Stimulated activated CD8-positive, alpha-beta memory T cell treated with anti-CD3 and anti-CD28 coated beads, Interleukin-12 subunit alpha, Interleukin-12 subunit beta, amount 100 ng/mL, for 4 hours (primary cell): ENCODE results near the gene GJA9.
"Not testable (repeated sequence)": the region's sequence is repeated elsewhere in the genome, so short reads cannot be mapped to it uniquely, and the experiment has no call there.

Source experiments
- DNase-seq: peaks from one replicate; pipeline ENCODE4 v3.0.0-alpha.2; 2020; ENCODE audit warnings: low read depth

GJA9 gene

GRCh38 chr1:38881487-38881886, at the start of gene GJA9:
GJA9 (minus strand) TSS chr1:38881587; CDS start chr1:38876098, 5,489 bp downstream.
- no peak for DNase-seq

- DNase-seq: no peak
Measured at GRCh38 chr1:38929476-38929875, 48.1 kb upstream of the GJA9 start.

GRCh38 chr1:38929054-38929453, 47.7 kb upstream of the GJA9 start:
- DNase-seq: no peak

- DNase-seq: no peak
Measured at GRCh38 chr1:38926091-38926490, 44.7 kb upstream of the GJA9 start.

- no peak for DNase-seq
Measured at GRCh38 chr1:38925391-38925790, 44.0 kb upstream of the GJA9 start.

GRCh38 chr1:38923607-38924006, 42.2 kb upstream of the GJA9 start:
- DNase-seq: no peak

- DNase-seq: no peak
Measured at GRCh38 chr1:38919130-38919529, 37.7 kb upstream of the GJA9 start.

- DNase-seq: no peak
Measured at GRCh38 chr1:38918568-38918967, 37.2 kb upstream of the GJA9 start.

- no peak for DNase-seq
Measured at GRCh38 chr1:38917772-38918171, 36.4 kb upstream of the GJA9 start.

- no peak for DNase-seq
Measured at GRCh38 chr1:38917337-38917736, 36.0 kb upstream of the GJA9 start.

GRCh38 chr1:38915352-38915948, 34.1 kb upstream of the GJA9 start:
- DNase-seq: no peak

- DNase-seq: not testable (repeated sequence)
Measured at GRCh38 chr1:38914908-38915307, 33.5 kb upstream of the GJA9 start.

GRCh38 chr1:38908821-38909220, 27.4 kb upstream of the GJA9 start:
- DNase-seq: no peak

GRCh38 chr1:38905985-38906384, 24.6 kb upstream of the GJA9 start:
- no peak for DNase-seq

- DNase-seq: no peak
Measured at GRCh38 chr1:38899560-38899959, 18.2 kb upstream of the GJA9 start.

GRCh38 chr1:38898653-38899230, 17.4 kb upstream of the GJA9 start:
- DNase-seq: no peak

GRCh38 chr1:38896169-38896568, 14.8 kb upstream of the GJA9 start:
- DNase-seq: no peak

- DNase-seq: no peak
Measured at GRCh38 chr1:38892976-38893375, 11.6 kb upstream of the GJA9 start.

- no peak for DNase-seq
Measured at GRCh38 chr1:38891753-38892152, 10.4 kb upstream of the GJA9 start.

GRCh38 chr1:38889589-38889988, 8.2 kb upstream of the GJA9 start:
- DNase-seq: no peak

GRCh38 chr1:38888423-38889333, 7.3 kb upstream of the GJA9 start:
- no peak for DNase-seq

- DNase-seq: no peak
Measured at GRCh38 chr1:38885092-38885491, 3.7 kb upstream of the GJA9 start.

GRCh38 chr1:38875811-38876210, 5.6 kb downstream of the GJA9 start:
- DNase-seq: no peak
